ENCODE results near the gene NUS1.

DNA sequence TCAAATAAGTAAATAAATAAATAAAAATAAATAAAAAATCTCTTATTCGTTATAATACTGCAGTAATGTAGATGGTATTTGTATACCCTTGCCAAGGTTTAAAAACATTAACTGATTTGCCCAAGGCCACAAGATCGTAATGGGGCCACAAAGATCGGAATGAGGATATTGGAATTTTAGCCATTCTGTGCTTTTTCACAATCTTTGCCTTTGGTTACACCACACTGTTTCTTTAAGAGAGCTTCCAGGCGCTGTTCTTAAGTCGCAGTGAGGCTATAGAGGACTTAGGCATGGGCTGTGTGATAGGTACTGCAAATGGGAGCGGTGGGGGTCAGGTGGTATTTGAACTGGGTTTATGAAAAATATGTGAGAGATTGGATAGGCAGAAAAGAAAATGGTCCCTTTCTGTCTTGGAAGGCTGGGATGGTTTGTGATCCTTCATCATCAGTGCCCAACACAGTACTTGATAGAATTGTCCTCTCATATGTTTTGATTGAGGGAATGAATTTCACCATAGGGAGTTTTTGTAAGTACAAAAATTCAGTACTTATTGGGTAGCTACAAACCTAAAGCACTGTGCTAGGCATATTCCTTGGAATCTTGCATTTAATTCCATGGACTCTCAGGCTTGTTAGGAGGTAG is 1.4 kb downstream of the NUS1 start:
- TF ChIP-seq, protein P1, sequence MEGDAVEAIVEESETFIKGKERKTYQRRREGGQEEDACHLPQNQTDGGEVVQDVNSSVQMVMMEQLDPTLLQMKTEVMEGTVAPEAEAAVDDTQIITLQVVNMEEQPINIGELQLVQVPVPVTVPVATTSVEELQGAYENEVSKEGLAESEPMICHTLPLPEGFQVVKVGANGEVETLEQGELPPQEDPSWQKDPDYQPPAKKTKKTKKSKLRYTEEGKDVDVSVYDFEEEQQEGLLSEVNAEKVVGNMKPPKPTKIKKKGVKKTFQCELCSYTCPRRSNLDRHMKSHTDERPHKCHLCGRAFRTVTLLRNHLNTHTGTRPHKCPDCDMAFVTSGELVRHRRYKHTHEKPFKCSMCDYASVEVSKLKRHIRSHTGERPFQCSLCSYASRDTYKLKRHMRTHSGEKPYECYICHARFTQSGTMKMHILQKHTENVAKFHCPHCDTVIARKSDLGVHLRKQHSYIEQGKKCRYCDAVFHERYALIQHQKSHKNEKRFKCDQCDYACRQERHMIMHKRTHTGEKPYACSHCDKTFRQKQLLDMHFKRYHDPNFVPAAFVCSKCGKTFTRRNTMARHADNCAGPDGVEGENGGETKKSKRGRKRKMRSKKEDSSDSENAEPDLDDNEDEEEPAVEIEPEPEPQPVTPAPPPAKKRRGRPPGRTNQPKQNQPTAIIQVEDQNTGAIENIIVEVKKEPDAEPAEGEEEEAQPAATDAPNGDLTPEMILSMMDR (IDR thresholded peaks at IDR 0.05; ENCODE audit: low read depth, low read length, poor library complexity, severe bottlenecking), result no peak
- no peak for TF ChIP-seq EZH2phosphoT487 (IDR thresholded peaks at IDR 0.05; ENCODE audit: borderline replicate concordance, low read length)

Data from DOHH2 (cell line).